Gastroesophageal sphincter (tissue), 4 donors: ENCODE data around the gene NRXN3. TPM values are rescaled to one million over a fixed set of nuclear protein-coding genes. Genes with fewer than 3 reads are reported as not detected.

Experiments used
- ATAC-seq: fragments of 150-250 bp; one replicate; pipeline ENCODE4 v1.9.1; 2016; ENCODE audit warnings: mild to moderate bottlenecking, moderate library complexity
- H3K27ac ChIP-seq, 4 donors: fragments of 200-600 bp; sonication (generic) in 3 of 4; 1 replicate in 3 of 4; 2 replicates in 1 of 4; pipeline ENCODE4 v1.5.1; 2016 to 2019
- H3K27me3 ChIP-seq: fragments of 200-600 bp; sonication (generic); one replicate; pipeline ENCODE4 v1.5.1; 2019
- H3K36me3 ChIP-seq, 2 donors: fragments of 200-600 bp; sonication (generic); one replicate each; pipeline ENCODE4 v1.5.1; 2019; ENCODE audit warnings: control low read depth in 1 of 2
- H3K4me1 ChIP-seq, 3 donors: fragments of 200-600 bp; sonication (generic); 1 replicate in 2 of 3; 2 replicates in 1 of 3; pipeline ENCODE4 v1.5.1; 2016 to 2019; ENCODE audit warnings: control low read depth in 2 of 3
- H3K4me3 ChIP-seq, 2 donors: fragments of 200-600 bp; sonication (generic); one replicate each; pipeline ENCODE4 v1.5.1; 2019; ENCODE audit warnings: mild to moderate bottlenecking in 1 of 2, moderate library complexity in 1 of 2
- H3K9me3 ChIP-seq, 3 donors: fragments of 200-600 bp; sonication (generic); one replicate each; pipeline ENCODE4 v1.5.1; 2017 to 2019; ENCODE audit warnings: control low read depth in 2 of 3
- EP300 ChIP-seq: sonication (generic); formaldehyde crosslinking; IDR thresholded peaks from one replicate; pipeline ENCODE4 v1.6.1; 2017; ENCODE audit warnings: antibody characterized with exemption, mild to moderate bottlenecking
- POLR2A ChIP-seq, 2 donors: fragments of 450-650 bp; IDR thresholded peaks; one replicate each; pipeline ENCODE4 v1.6.1; 2017; ENCODE audit warnings: antibody characterized with exemption in 2 of 2, mild to moderate bottlenecking in 2 of 2, moderate library complexity in 1 of 2
- POLR2AphosphoS5 ChIP-seq: sonication (generic); formaldehyde crosslinking; IDR thresholded peaks from one replicate; pipeline ENCODE4 v1.6.1; 2017; ENCODE audit warnings: antibody characterized with exemption
- WGBS, 2 donors: methylation state at CpG; one replicate each; pipeline ENCODE4 v1.1.5; 2018; ENCODE audit warnings: low coverage in 1 of 2; 5-methylcytosine and 5-hydroxymethylcytosine counted together
- total RNA-seq, 4 donors: library from RNA; depleted of rRNA; stranded (reverse); fragments of >200 nt; gene quantifications; one replicate each; pipeline ENCODE4 v1.1.0, GENCODE V29; 2016
- TF ChIP-seq, protein P1 (sequence below), 4 experiments: fragments of 200-600 bp in 2 of 4; fragments of 450-650 bp in 2 of 4; sonication (generic) in 1 of 4; IDR thresholded peaks; one replicate each; pipeline ENCODE4 v1.5.1; 2017 to 2019; ENCODE audit warnings: antibody characterized with exemption in 4 of 4, mild to moderate bottlenecking in 2 of 4, moderate library complexity in 2 of 4

Gene NRXN3
- total RNA-seq, 4 donors from 2014 or later, result 74.2 to 192 (median 98.2) TPM

DNA sequence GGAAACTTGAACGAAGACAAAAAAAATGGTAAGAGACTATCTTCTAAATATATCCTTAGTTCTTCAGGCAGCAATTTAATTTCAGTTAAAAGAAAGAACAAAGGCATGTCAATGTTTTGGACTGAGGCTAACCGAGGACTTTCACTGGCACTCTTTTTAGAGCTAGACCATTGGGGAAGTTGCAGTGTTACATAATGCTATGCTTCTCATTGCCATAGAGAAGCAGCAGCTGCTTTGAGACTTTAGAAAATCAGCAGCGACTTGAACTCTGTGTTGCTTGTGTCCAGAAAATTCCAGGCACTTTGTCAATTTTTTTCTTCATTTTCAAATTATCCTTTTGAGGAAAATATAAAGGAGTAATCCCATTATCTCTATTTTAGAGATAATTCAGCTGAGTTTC, 964.2 kb downstream of the NRXN3 start:
- peak overlapping the region in 1 of 4 donors; percentile 41 for H3K27ac ChIP-seq
- H3K4me1 ChIP-seq, result peaks cover 0 to 24% (median 3%) of the 10 kb centered on the region in 3 donors
- no peak overlapping the region for H3K4me3 ChIP-seq
- no peaks in the 10 kb centered on the region for H3K27me3 ChIP-seq
- H3K9me3 ChIP-seq, result peaks cover 0 to 8% (median 0%) of the 10 kb centered on the region in 3 donors
- ATAC-seq, result no peak
- TF ChIP-seq POLR2AphosphoS5 (no peak), EP300 (no peak), POLR2A (IDR thresholded peaks at IDR 0.05) (no peak)
- TF ChIP-seq, protein P1, sequence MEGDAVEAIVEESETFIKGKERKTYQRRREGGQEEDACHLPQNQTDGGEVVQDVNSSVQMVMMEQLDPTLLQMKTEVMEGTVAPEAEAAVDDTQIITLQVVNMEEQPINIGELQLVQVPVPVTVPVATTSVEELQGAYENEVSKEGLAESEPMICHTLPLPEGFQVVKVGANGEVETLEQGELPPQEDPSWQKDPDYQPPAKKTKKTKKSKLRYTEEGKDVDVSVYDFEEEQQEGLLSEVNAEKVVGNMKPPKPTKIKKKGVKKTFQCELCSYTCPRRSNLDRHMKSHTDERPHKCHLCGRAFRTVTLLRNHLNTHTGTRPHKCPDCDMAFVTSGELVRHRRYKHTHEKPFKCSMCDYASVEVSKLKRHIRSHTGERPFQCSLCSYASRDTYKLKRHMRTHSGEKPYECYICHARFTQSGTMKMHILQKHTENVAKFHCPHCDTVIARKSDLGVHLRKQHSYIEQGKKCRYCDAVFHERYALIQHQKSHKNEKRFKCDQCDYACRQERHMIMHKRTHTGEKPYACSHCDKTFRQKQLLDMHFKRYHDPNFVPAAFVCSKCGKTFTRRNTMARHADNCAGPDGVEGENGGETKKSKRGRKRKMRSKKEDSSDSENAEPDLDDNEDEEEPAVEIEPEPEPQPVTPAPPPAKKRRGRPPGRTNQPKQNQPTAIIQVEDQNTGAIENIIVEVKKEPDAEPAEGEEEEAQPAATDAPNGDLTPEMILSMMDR (IDR thresholded peaks at IDR 0.05), result no peak
- no peaks in the 10 kb centered on the region for H3K36me3 ChIP-seq
- 21 to 24% methylated on average over 3 of the region's 3 CpGs for WGBS, 2 donors

- no peaks in the 10 kb centered on the region for H3K36me3 ChIP-seq
- H3K27ac ChIP-seq, result no peak overlapping the region
- peaks cover 0 to 24% (median 3%) of the 10 kb centered on the region in 3 donors for H3K4me1 ChIP-seq
- TF ChIP-seq, protein P1 (IDR thresholded peaks at IDR 0.05), result no peak
- TF ChIP-seq POLR2A (IDR thresholded peaks at IDR 0.05) (no peak), EP300 (no peak), POLR2AphosphoS5 (no peak)
- no peak overlapping the region for H3K4me3 ChIP-seq
- H3K9me3 ChIP-seq, result peaks cover 0 to 7% (median 0%) of the 10 kb centered on the region in 3 donors
- ATAC-seq, result no peak
- no peaks in the 10 kb centered on the region for H3K27me3 ChIP-seq
- WGBS, 2 donors, result 64 to 74% methylated on average over 6 to 7 of the region's 7 CpGs
Measured at GRCh38 chr14:79136071-79137044, 966.2 kb downstream of the NRXN3 start.

- ATAC-seq, result no peak
- 83 to 91% methylated on average over 1 to 2 of the region's 2 CpGs for WGBS, 2 donors
- H3K27me3 ChIP-seq, result no peaks in the 10 kb centered on the region
Measured at GRCh38 chr14:79137045-79137430, 966.9 kb downstream of the NRXN3 start.

GRCh38 chr14:79137836-79138235, 967.7 kb downstream of the NRXN3 start:
- 71 to 73% methylated on average over 2 to 3 of the region's 3 CpGs for WGBS, 2 donors
- Histone ChIP-seq H3K9me3 (no peaks in the 10 kb centered on the region), H3K4me3 (no peak overlapping the region), H3K27ac (no peak overlapping the region), H3K36me3 (no peaks in the 10 kb centered on the region), H3K4me1 (peaks cover 0 to 24% (median 3%) of the 10 kb centered on the region in 3 donors), H3K27me3 (no peaks in the 10 kb centered on the region)
- TF ChIP-seq EP300 (no peak), POLR2AphosphoS5 (no peak), POLR2A (IDR thresholded peaks at IDR 0.05) (no peak)
- TF ChIP-seq, protein P1 (IDR thresholded peaks at IDR 0.05), result no peak
- ATAC-seq, result no peak

More at GRCh38 chr14:79137045-79137430, 966.9 kb downstream of the NRXN3 start:
- no peaks in the 10 kb centered on the region for H3K36me3 ChIP-seq
- TF ChIP-seq POLR2A (IDR thresholded peaks at IDR 0.05) (no peak), EP300 (no peak), POLR2AphosphoS5 (no peak)
- TF ChIP-seq, protein P1 (IDR thresholded peaks at IDR 0.05), result no peak
- H3K4me1 ChIP-seq, result peaks cover 0 to 24% (median 3%) of the 10 kb centered on the region in 3 donors
- no peak overlapping the region for H3K4me3 ChIP-seq
- H3K27ac ChIP-seq, result no peak overlapping the region
- peaks cover 0 to under 1% (median 0%) of the 10 kb centered on the region in 3 donors for H3K9me3 ChIP-seq

DNA sequence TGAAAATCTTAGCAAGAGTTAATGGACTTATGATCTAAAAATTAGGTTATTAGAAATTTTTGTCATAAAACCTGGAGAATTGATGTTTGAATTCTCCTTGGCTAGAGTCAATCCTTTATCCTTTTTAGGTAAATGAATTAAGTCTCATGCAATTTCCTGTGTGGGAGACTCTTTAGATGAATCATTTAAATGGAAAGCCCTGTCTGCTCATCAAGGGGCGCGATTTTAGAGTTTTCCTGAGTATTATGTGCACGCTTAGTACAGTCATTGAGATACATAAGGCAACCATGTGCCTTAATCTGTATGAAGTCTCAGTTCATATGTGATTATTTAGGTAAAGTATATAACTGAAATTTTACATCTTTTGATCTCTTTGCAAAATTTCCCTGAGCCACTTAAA, 974.7 kb downstream of the NRXN3 start:
- H3K4me3 ChIP-seq, result no peak overlapping the region

More for the DNA sequence above, 974.7 kb downstream of the NRXN3 start:
- TF ChIP-seq, protein P1 (IDR thresholded peaks at IDR 0.05), result no peak
- TF ChIP-seq POLR2AphosphoS5 (no peak), EP300 (no peak), POLR2A (IDR thresholded peaks at IDR 0.05) (no peak)
- Histone ChIP-seq H3K27me3 (no peaks in the 10 kb centered on the region), H3K4me1 (no peaks in the 10 kb centered on the region), H3K9me3 (no peaks in the 10 kb centered on the region), H3K27ac (no peak overlapping the region), H3K36me3 (no peaks in the 10 kb centered on the region)
- no peak for ATAC-seq
- 80 to 85% methylated on average over 3 of the region's 3 CpGs for WGBS, 2 donors
